DOHH2 (cell line): ENCODE measurements around the gene FUT2.

Experiments used
- EZH2phosphoT487 ChIP-seq: fragments of 200-600 bp; sonication (generic); IDR thresholded peaks from 2 replicates; pipeline ENCODE4 v1.6.1; 2017; ENCODE audit warnings: borderline replicate concordance, mild to moderate bottlenecking, antibody characterized with exemption, low read length, moderate library complexity, mixed read lengths
- TF ChIP-seq, protein P1 (sequence below): fragments of 200-600 bp; sonication (generic); IDR thresholded peaks from one replicate; pipeline ENCODE4 v1.5.1; 2014; ENCODE audit warnings: antibody characterized with exemption, mild to moderate bottlenecking, low read depth, low read length; ENCODE audit not compliant: poor library complexity, severe bottlenecking

DNA sequence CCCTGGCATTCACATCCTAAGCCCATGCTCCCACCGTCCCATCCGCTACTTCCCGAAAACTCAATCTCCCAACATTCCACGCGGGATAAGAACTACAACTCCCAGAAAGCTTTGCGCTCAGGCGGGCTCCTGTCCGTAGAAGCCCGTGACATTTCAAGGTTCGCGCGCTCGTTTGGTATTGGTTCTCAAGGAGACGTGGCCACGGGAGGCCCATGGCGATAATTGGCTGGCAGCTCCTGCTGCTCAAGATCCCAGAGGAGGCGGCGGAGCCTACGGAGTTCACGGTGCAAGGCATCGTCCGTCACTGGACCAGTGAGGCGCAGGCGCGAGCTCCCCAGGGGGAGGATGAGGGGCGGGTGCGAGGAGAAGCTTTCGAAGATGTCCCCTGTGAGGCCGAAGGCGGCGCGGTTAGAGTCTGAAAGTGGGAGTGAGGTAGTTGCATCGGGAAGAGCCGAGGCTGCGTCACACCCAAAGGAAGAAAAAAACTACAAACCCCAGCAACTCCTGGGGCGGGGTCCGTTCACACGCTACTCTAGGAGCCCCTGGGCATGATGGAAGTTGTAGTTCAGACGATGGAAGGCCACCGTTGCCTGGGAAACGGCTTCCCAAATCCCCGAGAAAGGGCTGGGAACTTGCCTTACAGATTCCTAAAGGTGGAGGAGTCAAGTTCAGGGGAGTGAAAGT, 25.0 kb downstream of the FUT2 start:
- TF ChIP-seq, protein P1, sequence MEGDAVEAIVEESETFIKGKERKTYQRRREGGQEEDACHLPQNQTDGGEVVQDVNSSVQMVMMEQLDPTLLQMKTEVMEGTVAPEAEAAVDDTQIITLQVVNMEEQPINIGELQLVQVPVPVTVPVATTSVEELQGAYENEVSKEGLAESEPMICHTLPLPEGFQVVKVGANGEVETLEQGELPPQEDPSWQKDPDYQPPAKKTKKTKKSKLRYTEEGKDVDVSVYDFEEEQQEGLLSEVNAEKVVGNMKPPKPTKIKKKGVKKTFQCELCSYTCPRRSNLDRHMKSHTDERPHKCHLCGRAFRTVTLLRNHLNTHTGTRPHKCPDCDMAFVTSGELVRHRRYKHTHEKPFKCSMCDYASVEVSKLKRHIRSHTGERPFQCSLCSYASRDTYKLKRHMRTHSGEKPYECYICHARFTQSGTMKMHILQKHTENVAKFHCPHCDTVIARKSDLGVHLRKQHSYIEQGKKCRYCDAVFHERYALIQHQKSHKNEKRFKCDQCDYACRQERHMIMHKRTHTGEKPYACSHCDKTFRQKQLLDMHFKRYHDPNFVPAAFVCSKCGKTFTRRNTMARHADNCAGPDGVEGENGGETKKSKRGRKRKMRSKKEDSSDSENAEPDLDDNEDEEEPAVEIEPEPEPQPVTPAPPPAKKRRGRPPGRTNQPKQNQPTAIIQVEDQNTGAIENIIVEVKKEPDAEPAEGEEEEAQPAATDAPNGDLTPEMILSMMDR = no peak
- TF ChIP-seq EZH2phosphoT487 = no peak
